ENCODE results near the gene ALG3. TPM values are rescaled to one million over a fixed set of nuclear protein-coding genes. Genes with fewer than 3 reads are reported as not detected.

Gene ALG3
- total and polyA plus RNA-seq, 7 experiments from 2014 or later, result 19.4 to 80.3 (median 44.6) TPM

DNA sequence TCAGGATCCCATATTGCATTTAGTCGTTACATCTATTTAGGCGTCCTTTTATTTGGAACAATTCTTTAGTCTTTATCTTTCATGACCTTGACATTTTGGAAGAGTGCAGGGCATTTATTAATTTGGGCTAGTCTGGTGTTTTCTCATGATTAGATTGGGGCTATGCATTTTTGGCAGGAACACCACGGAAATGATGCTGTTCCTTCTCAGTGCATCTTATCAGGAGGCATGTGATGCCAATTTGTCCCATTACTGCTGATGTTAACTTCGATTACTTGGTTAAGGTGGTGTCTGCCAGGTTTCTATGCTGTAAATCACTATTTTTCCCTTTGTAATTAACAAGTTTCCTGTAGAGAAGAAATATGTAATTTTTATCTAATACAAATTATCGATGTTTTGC is 37.5 kb downstream of the ALG3 start:
- Mint-ChIP-seq H3K27me3 (peaks cover 10 to 19% (median 16%) of the 10 kb centered on the region in 5 donors), H3K4me1 (no peaks in the 10 kb centered on the region), H3K9me3 (no peaks in the 10 kb centered on the region), H3K4me3 (no peak overlapping the region), H3K27ac (no peak overlapping the region), H3K36me3 (no peaks in the 10 kb centered on the region)
- CTCF ChIA-PET, result no interaction called here
- Histone ChIP-seq H3K27ac (ENCODE audit: low read depth, low read length) (no peak overlapping the region), H3K9me3 (ENCODE audit: control insufficient read depth in 2 of 3, low read length in 3 of 3) (no peaks in the 10 kb centered on the region), H3K4me1 (ENCODE audit: control insufficient read depth in 2 of 2, insufficient read depth in 2 of 2, low read length in 2 of 2) (no peaks in the 10 kb centered on the region), H3K27me3 (ENCODE audit: control insufficient read depth in 2 of 2, insufficient read depth in 2 of 2, low read length in 2 of 2) (no peaks in the 10 kb centered on the region), H3K36me3 (ENCODE audit: control insufficient read depth in 2 of 3, insufficient read depth in 3 of 3, low read length in 3 of 3) (no peaks in the 10 kb centered on the region), H3K4me3 (ENCODE audit: low read length) (no peak overlapping the region)
- POLR2A ChIA-PET, result no interaction called here
- DNase-seq (no peak), ATAC-seq (no peak)
- intact Hi-C loops (cut with micrococcal nuclease), result no loop called here

DNA sequence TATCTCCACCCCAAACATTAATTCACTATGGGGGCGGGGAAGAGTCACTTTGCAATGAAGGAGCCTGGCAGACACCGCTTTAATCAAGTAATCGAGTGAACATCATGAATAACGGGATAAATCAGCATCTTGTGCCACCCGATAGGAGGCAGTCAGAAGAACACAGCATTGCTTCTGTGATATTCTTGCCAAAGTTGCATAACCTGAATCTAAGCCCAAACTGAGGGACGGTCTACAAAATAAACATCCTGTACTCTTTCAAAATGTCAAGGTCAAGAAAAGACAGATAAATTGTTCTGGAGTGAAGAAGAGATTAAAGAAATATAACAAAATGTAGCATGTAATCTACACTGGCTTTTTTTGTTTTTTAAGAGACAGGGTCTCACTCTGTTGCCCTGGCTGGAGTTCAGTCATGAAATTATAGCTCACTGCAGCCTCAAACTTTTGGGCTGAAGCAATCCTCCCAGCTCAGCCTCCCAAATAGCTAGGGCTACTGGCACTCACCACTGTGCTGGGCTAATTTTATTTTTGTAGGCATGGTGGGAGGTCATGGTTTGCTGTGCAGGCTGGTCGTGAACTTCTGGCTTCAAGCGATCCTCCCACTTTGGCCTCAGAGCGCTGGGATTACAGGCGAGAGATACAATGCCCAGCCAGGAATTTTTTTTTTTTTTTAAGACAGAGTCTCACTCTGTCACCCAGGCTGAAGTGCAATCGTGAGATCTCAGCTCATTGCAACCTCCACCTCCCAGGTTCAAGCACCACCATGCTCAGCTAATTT is 39.4 kb downstream of the ALG3 start:
- Histone ChIP-seq H3K27me3 (ENCODE audit: control insufficient read depth in 2 of 2, insufficient read depth in 2 of 2, low read length in 2 of 2) (no peaks in the 10 kb centered on the region), H3K4me3 (ENCODE audit: low read length) (no peak overlapping the region), H3K9me3 (ENCODE audit: control insufficient read depth in 2 of 3, low read length in 3 of 3) (no peaks in the 10 kb centered on the region), H3K4me1 (ENCODE audit: control insufficient read depth in 2 of 2, insufficient read depth in 2 of 2, low read length in 2 of 2) (no peaks in the 10 kb centered on the region), H3K27ac (ENCODE audit: low read depth, low read length) (no peak overlapping the region), H3K36me3 (ENCODE audit: control insufficient read depth in 2 of 3, insufficient read depth in 3 of 3, low read length in 3 of 3) (no peaks in the 10 kb centered on the region)
- Mint-ChIP-seq H3K4me1 (no peaks in the 10 kb centered on the region), H3K9me3 (no peaks in the 10 kb centered on the region), H3K27me3 (peaks cover 13 to 21% (median 19%) of the 10 kb centered on the region in 5 donors), H3K36me3 (no peaks in the 10 kb centered on the region), H3K4me3 (no peak overlapping the region), H3K27ac (no peak overlapping the region)
- DNase-seq (no peak), ATAC-seq (no peak)
- ChIA-PET POLR2A (no interaction called here), CTCF (no interaction called here)
- intact Hi-C loops (cut with micrococcal nuclease), result no loop called here

DNA sequence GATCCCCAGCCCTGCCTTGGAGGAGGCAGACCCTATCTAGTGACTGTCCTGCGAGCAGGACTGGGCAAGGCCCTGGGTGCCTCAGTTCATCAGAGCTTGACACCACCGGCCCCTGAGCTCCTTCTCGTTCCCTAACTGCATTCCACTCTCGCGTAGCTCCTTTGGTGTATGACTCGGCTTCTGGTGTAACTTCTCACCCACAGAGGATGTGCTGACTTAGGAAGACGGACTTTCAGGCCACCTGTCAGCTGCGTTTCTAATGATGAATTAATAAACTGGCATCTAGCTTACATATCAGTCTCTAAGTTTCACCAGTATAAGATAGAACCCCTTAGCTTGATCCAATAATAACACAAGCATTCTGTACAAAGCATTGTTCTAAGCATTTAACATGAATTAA is 45.2 kb downstream of the ALG3 start:
- ChIA-PET CTCF (interaction anchor here (1.4 kb wide), 1 partner anchor 24 kb away, joined by 4 read pairs; no protein-coding TSS in a partner anchor), POLR2A (interaction anchor here (0.8 kb wide), 1 partner anchor 11 kb away, joined by 3 read pairs; no protein-coding TSS in a partner anchor)
- H3K9me3 ChIP-seq (ENCODE audit: control insufficient read depth in 2 of 3, low read length in 3 of 3), result no peaks in the 10 kb centered on the region
- H3K27ac ChIP-seq (ENCODE audit: low read depth, low read length), result no peak overlapping the region
- H3K27ac Mint-ChIP-seq, result no peak overlapping the region
- intact Hi-C loops (cut with micrococcal nuclease), result no loop called here
- no peak overlapping the region for H3K4me3 Mint-ChIP-seq
- no peaks in the 10 kb centered on the region for H3K27me3 ChIP-seq (ENCODE audit: control insufficient read depth in 2 of 2, insufficient read depth in 2 of 2, low read length in 2 of 2)
- no peaks in the 10 kb centered on the region for H3K36me3 Mint-ChIP-seq
- DNase-seq (no peak), ATAC-seq (no peak)
- H3K9me3 Mint-ChIP-seq, result no peaks in the 10 kb centered on the region
- no peaks in the 10 kb centered on the region for H3K4me1 Mint-ChIP-seq
- no peaks in the 10 kb centered on the region for H3K4me1 ChIP-seq (ENCODE audit: control insufficient read depth in 2 of 2, insufficient read depth in 2 of 2, low read length in 2 of 2)
- H3K36me3 ChIP-seq (ENCODE audit: control insufficient read depth in 2 of 3, insufficient read depth in 3 of 3, low read length in 3 of 3), result no peaks in the 10 kb centered on the region
- no peak overlapping the region for H3K4me3 ChIP-seq (ENCODE audit: low read length)
- H3K27me3 Mint-ChIP-seq, result peaks cover 10 to 21% (median 19%) of the 10 kb centered on the region in 5 donors

DNA sequence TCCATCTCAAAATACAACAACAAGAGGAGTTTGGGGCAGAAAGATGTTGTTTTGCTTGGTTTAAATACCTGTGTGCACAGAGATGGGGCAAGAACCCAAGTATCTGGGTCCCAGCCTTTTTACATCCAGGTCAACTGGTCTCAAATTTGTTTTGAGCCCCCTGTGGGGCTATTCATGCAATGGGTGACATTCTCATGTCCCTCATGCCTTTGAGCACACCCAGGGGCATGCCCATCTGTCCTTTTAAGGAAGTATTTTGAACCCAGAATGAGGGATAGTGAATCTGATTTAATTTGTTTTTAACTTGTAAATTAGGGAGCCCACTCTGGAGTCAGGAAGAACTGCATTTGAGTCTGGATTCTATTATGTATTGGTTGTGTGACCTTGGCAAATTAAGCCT is 47.9 kb downstream of the ALG3 start:
- CTCF ChIA-PET, result interaction anchor here (0.6 kb wide), 1 partner anchor 14 kb away, joined by 4 read pairs; no protein-coding TSS in a partner anchor
- ATAC-seq, result no peak

DNA sequence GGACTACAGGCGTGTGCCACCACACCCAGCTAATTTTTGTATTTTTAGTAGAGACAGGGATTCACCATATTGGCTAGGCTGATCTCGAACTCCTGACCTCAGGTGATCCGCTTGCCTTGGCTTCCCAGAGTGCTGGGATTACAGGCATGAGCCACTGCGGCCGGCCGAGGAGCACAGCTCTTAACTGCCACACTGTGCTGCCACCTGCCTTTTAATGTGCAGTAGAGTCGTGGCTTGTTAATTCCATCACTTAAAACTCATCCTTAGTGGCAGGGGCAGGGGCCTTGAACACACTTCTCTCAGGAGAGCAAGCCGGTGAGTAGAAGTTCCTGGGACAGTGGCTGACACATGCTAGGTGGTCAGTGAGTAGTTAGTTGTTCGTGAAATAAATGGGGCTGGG is 50.3 kb downstream of the ALG3 start:
- Mint-ChIP-seq H3K27ac (no peak overlapping the region), H3K4me1 (no peaks in the 10 kb centered on the region), H3K36me3 (peaks cover 0 to 15% (median 9%) of the 10 kb centered on the region in 5 donors), H3K27me3 (no peaks in the 10 kb centered on the region), H3K4me3 (no peak overlapping the region), H3K9me3 (peaks cover 0 to 2% (median 0%) of the 10 kb centered on the region in 11 donors)
- H3K27me3 ChIP-seq (ENCODE audit: control insufficient read depth in 2 of 2, insufficient read depth in 2 of 2, low read length in 2 of 2), result no peaks in the 10 kb centered on the region
- H3K9me3 ChIP-seq (ENCODE audit: control insufficient read depth in 2 of 3, low read length in 3 of 3), result no peaks in the 10 kb centered on the region
- CTCF ChIA-PET, result interaction anchor here (0.7 kb wide), 1 partner anchor 30 kb away, joined by 3 read pairs; no protein-coding TSS in a partner anchor
- H3K36me3 ChIP-seq (ENCODE audit: control insufficient read depth in 2 of 3, insufficient read depth in 3 of 3, low read length in 3 of 3), result peaks cover 4 to 20% (median 12%) of the 10 kb centered on the region in 3 experiments
- intact Hi-C loops (cut with micrococcal nuclease), result no loop called here
- no peaks in the 10 kb centered on the region for H3K4me1 ChIP-seq (ENCODE audit: control insufficient read depth in 2 of 2, insufficient read depth in 2 of 2, low read length in 2 of 2)
- no peak overlapping the region for H3K4me3 ChIP-seq (ENCODE audit: low read length)
- ATAC-seq (no peak), DNase-seq (no peak)
- H3K27ac ChIP-seq (ENCODE audit: low read depth, low read length), result no peak overlapping the region
- POLR2A ChIA-PET, result interaction anchor here (0.5 kb wide), 1 partner anchor 751 kb away, joined by 3 read pairs; no protein-coding TSS in a partner anchor

More for the DNA sequence above, 47.9 kb downstream of the ALG3 start:
- Mint-ChIP-seq H3K4me1 (no peaks in the 10 kb centered on the region), H3K9me3 (peaks cover 0 to 2% (median 0%) of the 10 kb centered on the region in 11 donors), H3K36me3 (peaks cover 0 to 3% (median 0%) of the 10 kb centered on the region in 5 donors), H3K27me3 (peaks cover under 1 to 5% (median 3%) of the 10 kb centered on the region in 5 donors), H3K27ac (no peak overlapping the region), H3K4me3 (no peak overlapping the region)
- Histone ChIP-seq H3K27me3 (ENCODE audit: control insufficient read depth in 2 of 2, insufficient read depth in 2 of 2, low read length in 2 of 2) (no peaks in the 10 kb centered on the region), H3K4me1 (ENCODE audit: control insufficient read depth in 2 of 2, insufficient read depth in 2 of 2, low read length in 2 of 2) (no peaks in the 10 kb centered on the region), H3K9me3 (ENCODE audit: control insufficient read depth in 2 of 3, low read length in 3 of 3) (no peaks in the 10 kb centered on the region), H3K27ac (ENCODE audit: low read depth, low read length) (no peak overlapping the region), H3K36me3 (ENCODE audit: control insufficient read depth in 2 of 3, insufficient read depth in 3 of 3, low read length in 3 of 3) (peaks cover 0 to 2% (median 0%) of the 10 kb centered on the region in 3 experiments), H3K4me3 (ENCODE audit: low read length) (no peak overlapping the region)
- intact Hi-C loops (cut with micrococcal nuclease), result no loop called here
- no peak for DNase-seq
- POLR2A ChIA-PET, result no interaction called here

DNA sequence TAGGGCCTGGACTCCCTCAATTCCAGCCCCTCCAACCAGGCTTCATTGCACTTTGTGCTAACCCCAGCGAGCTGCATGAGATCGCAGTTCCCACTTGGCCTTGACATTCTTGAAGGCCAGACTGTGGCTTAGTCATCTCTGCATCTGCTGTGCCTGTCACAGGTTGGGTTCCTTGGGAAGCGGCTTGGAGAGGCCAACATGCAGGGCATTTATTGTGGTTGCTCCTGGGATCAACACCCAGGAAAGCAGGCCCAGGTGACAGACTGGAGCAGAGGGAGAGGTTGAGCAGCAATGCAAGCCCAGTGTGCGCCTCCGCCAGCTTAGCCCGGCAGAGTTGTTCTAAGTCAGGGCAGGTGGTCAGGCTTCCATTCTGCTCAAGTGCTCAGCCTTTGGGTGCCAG is 52.2 kb downstream of the ALG3 start:
- ATAC-seq (no peak), DNase-seq (no peak)
- Histone ChIP-seq H3K36me3 (ENCODE audit: control insufficient read depth in 2 of 3, insufficient read depth in 3 of 3, low read length in 3 of 3) (peaks cover 10 to 40% (median 14%) of the 10 kb centered on the region in 3 experiments), H3K27me3 (ENCODE audit: control insufficient read depth in 2 of 2, insufficient read depth in 2 of 2, low read length in 2 of 2) (no peaks in the 10 kb centered on the region), H3K27ac (ENCODE audit: low read depth, low read length) (no peak overlapping the region), H3K9me3 (ENCODE audit: control insufficient read depth in 2 of 3, low read length in 3 of 3) (no peaks in the 10 kb centered on the region), H3K4me3 (ENCODE audit: low read length) (no peak overlapping the region), H3K4me1 (ENCODE audit: control insufficient read depth in 2 of 2, insufficient read depth in 2 of 2, low read length in 2 of 2) (no peaks in the 10 kb centered on the region)
- Mint-ChIP-seq H3K4me1 (no peaks in the 10 kb centered on the region), H3K4me3 (no peak overlapping the region), H3K36me3 (peaks cover 4 to 27% (median 15%) of the 10 kb centered on the region in 5 donors), H3K9me3 (peaks cover 0 to 2% (median 0%) of the 10 kb centered on the region in 11 donors), H3K27me3 (no peaks in the 10 kb centered on the region), H3K27ac (no peak overlapping the region)
- POLR2A ChIA-PET, result no interaction called here
- intact Hi-C loops (cut with micrococcal nuclease), result no loop called here
- CTCF ChIA-PET, result no interaction called here

All from naive thymus-derived CD4-positive, alpha-beta T cell (primary cell).